ENCODE measurements around the gene TROAP. TPM values are rescaled to one million over a fixed set of nuclear protein-coding genes. Genes with fewer than 3 reads are reported as not detected.
"Not testable (repeated sequence)": the region's sequence is repeated elsewhere in the genome, so short reads cannot be mapped to it uniquely, and the experiment has no call there.

The TROAP gene
- total RNA-seq, 1 donor from 2014 or later: 1.6 TPM

- no peak for DNase-seq (ENCODE audit: low read depth in 2 of 2)
These were observed 43.1 kb downstream of the TROAP start for GRCh38 chr12:49366096-49366651.

GRCh38 chr12:49366652-49367380 lies 43.8 kb downstream of the TROAP start:
- peak; percentile 95 to 98 for DNase-seq (ENCODE audit: low read depth in 2 of 2)

GRCh38 chr12:49367381-49368239 lies 44.6 kb downstream of the TROAP start, which contains the start of gene SPATS2:
TSS of gene SPATS2 (plus strand) at chr12:49367462. CDS start at chr12:49461013, 93,551 bp downstream.
- DNase-seq (ENCODE audit: low read depth in 2 of 2): peak; percentile 64 to 70

GRCh38 chr12:49368240-49368600 lies 45.2 kb downstream of the TROAP start:
- DNase-seq (ENCODE audit: low read depth in 2 of 2): no peak

- DNase-seq (ENCODE audit: low read depth in 2 of 2): peak; percentile 60
These were observed 46.5 kb downstream of the TROAP start for GRCh38 chr12:49369411-49370145.

- no peak for DNase-seq (ENCODE audit: low read depth in 2 of 2)
These were observed 47.5 kb downstream of the TROAP start for GRCh38 chr12:49370539-49370938.

- DNase-seq (ENCODE audit: low read depth in 2 of 2): no peak
These were observed 52.4 kb downstream of the TROAP start for GRCh38 chr12:49375406-49375805.

- DNase-seq (ENCODE audit: low read depth in 2 of 2): no peak
These were observed 54.3 kb downstream of the TROAP start for GRCh38 chr12:49377386-49377785.

- DNase-seq (ENCODE audit: low read depth in 2 of 2): not testable (repeated sequence)
These were observed 57.1 kb downstream of the TROAP start for GRCh38 chr12:49380184-49380583.

Other genes starting within 250 kb of the TROAP start
- gene DHH, start 228.5 kb upstream of the TROAP start, total RNA-seq: 0.20 and 0.65 TPM in 2 replicates
- gene LMBR1L, start 212.4 kb upstream of the TROAP start, total RNA-seq: 68.9 and 76.4 TPM in 2 replicates
- 613 and 894 TPM in 2 replicates for gene TUBA1B, start 191.9 kb upstream of the TROAP start, total RNA-seq
- gene TUBA1A, start 134.2 kb upstream of the TROAP start, total RNA-seq: 674 and 686 TPM in 2 replicates
- gene TUBA1C, start 58.2 kb upstream of the TROAP start, total RNA-seq: 87.5 and 122 TPM in 2 replicates
- not detected in 2 replicates for gene PRPH, start 28.1 kb upstream of the TROAP start, total RNA-seq
- not detected in 2 replicates for gene C1QL4, start 13.9 kb downstream of the TROAP start, total RNA-seq
- gene DNAJC22, start 23.6 kb downstream of the TROAP start, total RNA-seq: 0.40 and 0.87 TPM in 2 replicates
- 11.7 and 18.3 TPM in 2 replicates for gene SPATS2, start 44.2 kb downstream of the TROAP start, total RNA-seq
- gene KCNH3, start 215.8 kb downstream of the TROAP start, total RNA-seq: under 0.01 TPM in 1 of 2 replicates, not detected in the other
- gene MCRS1, start 244.9 kb downstream of the TROAP start, total RNA-seq: 42.9 and 44.2 TPM in 2 replicates

Data from lung microvascular endothelial cell (primary cell).